Spleen (tissue), 7 donors: ENCODE data around the gene SLC39A13.

ENCODE experiments used
- CTCF ChIP-seq, 11 experiments: fragments of 200-600 bp in 7 of 11; fragments of 450-650 bp in 4 of 11; sonication (generic) in 4 of 11; IDR thresholded peaks in 8 of 11; conservative IDR thresholded peaks in 3 of 11; 1 replicate in 7 of 11; 2 replicates in 4 of 11; pipeline versions ENCODE4 v1.4.0 to v1.8.0; 2016 to 2021; ENCODE audit warnings: antibody characterized with exemption in 11 of 11, inconsistent platforms in 4 of 11, mild to moderate bottlenecking in 1 of 11
- POLR2AphosphoS5 ChIP-seq, 3 donors: sonication (generic); formaldehyde crosslinking; IDR thresholded peaks; one replicate each; pipeline ENCODE4 v1.5.1; 2017; ENCODE audit warnings: antibody characterized with exemption in 3 of 3
- donor health status: DM: no; HTN: no; CAD: no; lungs with moderate emphysema.
- donor health status: DM: no; HTN: no; CAD: no.
- donor health status: DM: no; HTN: no; CAD: no.

GRCh38 chr11:47453365-47453764 lies 45.0 kb downstream of the SLC39A13 start:
- TF ChIP-seq CTCF (IDR thresholded peaks at IDR 0.05 in 8 of 11, conservative IDR thresholded peaks at IDR 0.05 in 3 of 11) (no peak), POLR2AphosphoS5 (IDR thresholded peaks at IDR 0.05) (no peak)
